DND-41 (cell line): ENCODE measurements around the gene ARF1.

Experiments
- CTCF ChIP-seq: IDR thresholded peaks from 2 replicates; pipeline ENCODE4 v1.5.1; 2012; ENCODE audit warnings: borderline replicate concordance, low read length, moderate library complexity, mild to moderate bottlenecking; ENCODE audit not compliant: poor library complexity, severe bottlenecking; ENCODE audit errors: extremely low read depth
- EZH2 ChIP-seq: IDR thresholded peaks from 3 replicates; pipeline ENCODE4 v1.6.1; 2012; ENCODE audit warnings: borderline replicate concordance, low read depth, mild to moderate bottlenecking, moderate library complexity, low read length, inconsistent platforms; ENCODE audit not compliant: severe bottlenecking

- TF ChIP-seq EZH2 (no peak), CTCF (no peak)
Measured at GRCh38 chr1:228033376-228033775, 49.1 kb upstream of the ARF1 start.
